HG03342 (cell line): ENCODE measurements around the gene SMTN.
"Not testable (repeated sequence)": the region's sequence is repeated elsewhere in the genome, so short reads cannot be mapped to it uniquely, and the experiment has no call there.

Experiments used
- ATAC-seq: cut with Tn5 transposase; IDR thresholded peaks from one replicate; pipeline ENCODE4 v1.9.1; 2021; ENCODE audit warnings: mild to moderate bottlenecking, moderate library complexity; ENCODE audit not compliant: unreplicated experiment

The SMTN gene

DNA sequence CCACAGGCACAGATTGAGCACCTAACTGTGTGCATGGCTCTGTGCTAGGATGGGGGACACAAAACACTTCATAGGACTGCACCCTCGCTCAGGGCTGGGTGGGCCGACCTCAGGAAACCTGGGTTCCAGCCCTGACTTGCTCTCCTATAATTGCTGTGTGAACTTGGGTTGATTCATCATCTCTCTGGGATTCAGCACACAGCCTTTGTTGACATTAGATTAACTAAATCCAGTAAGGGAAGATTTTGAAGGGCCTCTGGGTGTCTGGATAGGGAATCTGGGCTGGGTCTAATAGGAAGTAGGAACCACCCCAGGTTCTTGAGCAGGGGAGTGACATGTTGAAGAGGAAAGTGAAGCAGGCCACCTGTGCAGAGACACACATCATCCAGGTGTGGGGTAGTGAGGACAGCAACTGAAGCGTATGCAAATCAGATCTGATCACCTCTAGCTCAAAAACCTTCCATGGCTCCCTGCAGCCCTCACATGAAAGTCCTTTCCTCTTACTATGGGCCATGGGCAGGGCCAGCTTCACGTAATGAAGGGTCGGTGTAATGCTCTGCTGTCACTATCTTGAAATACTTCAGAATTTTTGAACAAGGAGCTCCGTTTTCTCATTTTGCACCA lies 11.3 kb upstream of the SMTN start:
- not testable (repeated sequence) for ATAC-seq

- not testable (repeated sequence) for ATAC-seq
Observed at GRCh38 chr22:31073125-31073524, 8.0 kb upstream of the SMTN start.

DNA sequence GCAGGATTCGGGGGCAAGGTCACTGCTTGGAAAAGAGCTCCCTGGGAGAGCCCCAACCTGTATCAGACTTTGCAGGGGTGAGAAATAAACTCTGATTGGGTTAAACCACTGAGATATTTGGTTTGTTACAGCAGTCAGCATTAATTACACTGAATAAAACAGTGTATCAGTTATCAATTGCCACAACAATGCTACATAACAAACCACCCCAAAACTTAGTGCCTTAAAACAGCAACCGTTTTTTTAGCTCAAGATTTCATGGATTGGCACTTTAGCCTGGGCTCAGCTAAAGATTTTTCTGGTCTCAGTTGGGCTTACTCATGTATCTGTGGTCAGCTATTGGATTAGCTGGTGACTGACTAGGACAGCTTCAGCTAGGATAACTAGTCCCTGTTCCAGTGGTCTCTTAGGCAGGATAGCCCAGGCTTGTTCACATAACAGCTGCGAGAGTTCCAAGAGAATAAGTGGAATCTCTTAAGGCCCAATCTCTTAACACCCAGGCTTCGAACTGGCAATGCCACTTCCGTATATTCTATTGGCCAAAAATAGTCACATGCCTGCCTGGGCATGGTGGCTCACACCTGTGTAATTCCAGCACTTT lies 7.5 kb upstream of the SMTN start:
- not testable (repeated sequence) for ATAC-seq

- ATAC-seq, result no peak
Observed at GRCh38 chr22:31075961-31076360, 5.2 kb upstream of the SMTN start.

DNA sequence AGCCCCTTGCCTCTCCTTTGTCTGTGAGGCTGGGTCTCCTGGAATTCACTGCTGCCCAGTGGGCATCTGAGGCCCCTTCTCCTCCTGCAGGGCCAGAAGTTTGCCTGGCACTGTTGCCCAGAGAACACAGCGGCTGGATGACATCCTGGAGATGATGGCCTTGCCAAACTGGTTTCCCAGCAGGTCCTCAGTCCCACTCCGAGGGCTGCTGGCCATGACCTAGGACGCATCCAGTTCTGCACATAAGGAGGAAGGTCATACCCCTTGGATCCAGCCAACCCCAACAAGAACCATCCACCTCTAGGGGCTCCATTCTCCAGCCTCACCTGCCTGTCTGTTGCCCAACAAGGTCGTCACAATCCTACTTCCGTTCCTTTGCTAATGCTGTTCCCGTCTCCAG lies 3.4 kb upstream of the SMTN start:
- ATAC-seq, result no peak

- ATAC-seq, result not testable (repeated sequence)
Observed at GRCh38 chr22:31078389-31078788, 2.7 kb upstream of the SMTN start.

DNA sequence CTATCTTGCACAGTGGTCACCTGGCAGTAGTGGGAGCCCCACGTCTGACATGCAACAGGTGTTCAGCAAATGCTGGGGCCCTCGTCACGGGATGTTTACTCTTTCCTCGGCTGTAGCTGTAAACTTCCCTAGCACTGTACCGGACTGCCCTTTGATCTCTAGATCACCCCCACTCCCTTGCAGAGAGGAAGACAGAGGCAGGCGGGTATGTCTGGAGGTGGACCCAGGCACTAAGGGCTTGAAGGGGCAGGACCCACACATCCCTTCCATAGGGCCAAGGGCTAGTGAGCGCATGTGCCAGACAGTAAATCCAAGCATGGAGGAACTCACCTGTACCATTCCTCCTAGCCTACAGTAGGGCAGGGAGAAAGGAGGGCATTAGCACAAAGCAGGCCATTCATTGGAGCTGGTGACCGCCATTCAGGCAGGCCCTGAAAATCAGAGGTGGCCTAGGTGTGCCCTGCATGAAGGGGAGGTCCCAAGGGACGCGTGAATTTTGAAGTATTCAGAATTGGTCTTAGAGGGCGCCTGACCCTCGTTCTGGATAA lies 1.9 kb upstream of the SMTN start:
- no peak for ATAC-seq

- no peak for ATAC-seq
Observed at GRCh38 chr22:31080164-31080847, 812 bp upstream of the SMTN start.

DNA sequence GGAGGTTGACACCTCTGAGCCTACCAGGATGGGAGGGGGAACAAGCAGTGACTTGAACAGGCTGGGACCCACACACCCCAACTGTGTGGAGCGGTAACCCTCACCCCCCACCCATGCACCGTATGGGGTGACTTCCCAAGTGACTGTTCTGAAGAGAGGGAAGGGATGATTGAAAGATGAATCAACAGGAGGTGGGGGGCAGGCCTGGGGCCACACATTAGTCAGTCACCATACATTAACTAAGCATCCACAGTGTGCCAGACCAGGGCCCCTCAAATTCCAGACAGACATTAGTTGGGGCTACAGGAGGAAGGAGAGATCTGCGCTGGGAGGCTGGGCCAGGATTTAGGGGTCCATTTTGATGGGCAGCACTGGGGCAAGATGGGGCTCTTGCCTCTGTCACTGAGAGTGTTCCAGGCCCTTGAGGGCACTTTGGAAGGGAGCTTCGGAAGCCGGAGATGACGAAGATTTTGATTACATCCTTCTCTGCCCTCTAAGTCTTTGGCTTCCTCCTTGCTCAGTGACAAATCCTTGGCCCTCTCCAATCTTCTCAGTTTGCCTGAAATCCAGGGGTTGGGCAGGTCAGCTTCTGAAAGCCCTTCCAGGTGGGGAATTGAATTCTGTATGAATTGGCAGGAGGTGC lies 966 bp downstream of the SMTN start:
- no peak for ATAC-seq

- ATAC-seq, result no peak
Observed at GRCh38 chr22:31082606-31083376, 1.7 kb downstream of the SMTN start.

DNA sequence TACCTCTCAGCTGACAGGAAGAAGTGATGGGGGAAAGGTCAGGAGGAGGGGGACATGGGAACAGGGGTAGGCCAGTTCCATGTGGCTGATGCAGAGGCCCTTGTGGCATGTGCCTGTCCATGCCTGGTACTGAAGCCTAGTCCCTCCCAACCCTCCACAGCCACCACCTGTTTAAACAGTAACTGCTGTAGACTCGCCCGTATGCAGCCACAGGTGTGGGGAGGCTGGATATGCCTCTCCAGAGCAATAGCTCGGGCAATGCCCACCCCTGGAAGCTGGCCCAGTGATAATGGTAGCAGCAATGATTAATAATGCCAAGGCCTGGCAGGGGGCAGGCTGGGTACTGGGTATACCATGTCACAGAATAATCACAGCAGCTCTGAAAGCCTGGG lies 2.3 kb downstream of the SMTN start:
- ATAC-seq, result no peak

- peak; percentile 1 for ATAC-seq
Observed at GRCh38 chr22:31083923-31084810, 3.0 kb downstream of the SMTN start.

DNA sequence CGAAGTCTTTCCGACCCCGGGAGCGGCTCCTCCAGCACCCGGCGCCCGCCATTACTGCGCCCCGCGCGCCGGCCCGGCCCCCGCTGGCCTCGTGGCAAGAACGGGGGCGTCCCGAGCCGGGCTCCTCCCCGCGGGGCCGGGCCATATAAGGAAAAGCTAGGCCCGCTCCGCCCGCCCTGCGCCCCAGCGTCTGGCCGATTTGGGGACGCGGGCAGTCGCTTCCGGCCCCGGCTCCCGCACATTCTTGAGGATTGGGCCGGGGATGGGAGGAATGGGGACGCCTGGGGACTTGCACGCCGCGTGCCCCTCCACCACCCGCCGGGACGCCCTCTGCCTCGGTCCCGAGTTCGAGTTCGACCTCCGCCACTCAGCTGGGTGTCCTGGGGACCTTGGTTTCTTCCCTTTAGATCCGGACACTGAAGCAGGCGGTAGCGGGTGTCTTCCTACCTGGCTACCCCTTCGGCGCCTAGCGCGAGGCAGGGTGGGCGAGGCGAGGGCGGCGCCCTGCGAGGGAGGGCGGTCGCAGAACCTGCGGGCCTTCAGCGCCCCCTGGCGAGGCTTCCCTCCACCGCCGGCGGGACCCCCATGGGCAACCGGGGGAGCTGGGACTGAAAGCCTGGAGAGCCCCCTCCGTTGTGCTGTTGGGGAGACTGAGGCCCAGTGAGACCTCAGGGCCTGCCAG lies 3.8 kb downstream of the SMTN start:
- peak; percentile 60 for ATAC-seq

GRCh38 chr22:31085493-31085824 lies 4.3 kb downstream of the SMTN start:
- no peak for ATAC-seq

DNA sequence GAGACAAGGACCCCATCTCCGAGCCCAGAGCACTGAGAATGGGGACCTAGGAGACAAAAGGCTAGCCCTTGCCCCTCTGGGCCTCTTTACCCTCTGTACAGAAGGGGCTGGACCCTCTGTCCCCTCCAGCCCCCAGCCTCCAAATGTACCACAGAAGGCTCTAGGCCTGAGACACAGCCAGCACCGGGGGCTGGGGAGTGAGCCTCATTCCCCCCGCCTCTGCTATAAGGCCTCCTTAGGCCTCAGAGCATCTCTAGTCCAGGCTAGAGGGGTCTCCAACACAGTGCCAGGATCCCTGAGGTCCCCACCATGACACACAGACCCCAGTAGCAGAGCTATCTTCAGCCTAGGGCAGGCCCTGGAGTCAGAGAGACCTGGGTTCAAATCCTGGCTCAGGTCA lies 4.8 kb downstream of the SMTN start:
- ATAC-seq, result no peak

- ATAC-seq, result no peak
Observed at GRCh38 chr22:31086703-31087330, 5.7 kb downstream of the SMTN start.

DNA sequence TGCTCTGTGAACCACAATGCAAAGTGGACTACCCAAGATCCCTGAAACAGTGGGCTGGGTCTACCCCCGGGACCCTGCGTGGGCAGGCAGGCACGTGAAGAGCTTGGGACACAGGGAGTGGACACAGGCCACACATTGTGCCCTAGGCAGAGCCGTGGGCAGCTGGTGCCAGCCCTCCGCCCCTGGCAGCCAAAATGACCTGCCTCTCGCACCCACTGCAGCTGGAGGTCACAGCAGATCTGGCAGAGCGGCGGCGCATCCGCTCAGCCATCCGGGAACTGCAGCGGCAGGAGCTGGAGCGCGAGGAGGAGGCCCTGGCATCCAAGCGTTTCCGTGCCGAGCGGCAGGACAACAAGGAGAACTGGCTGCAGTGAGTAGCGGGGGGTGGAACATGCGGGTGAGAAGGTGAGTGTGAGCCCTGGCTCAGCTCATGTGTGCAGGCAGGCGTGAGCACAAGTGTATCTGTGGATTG lies 6.7 kb downstream of the SMTN start:
- no peak for ATAC-seq

GRCh38 chr22:31088233-31088986 lies 7.3 kb downstream of the SMTN start:
- no peak for ATAC-seq
